IMR-90 (cell line): ENCODE data around the gene KLHL34. TPM values are rescaled to one million over a fixed set of nuclear protein-coding genes. Genes with fewer than 3 reads are reported as not detected.

Source experiments
- ATAC-seq: fragments of 200-7000 bp; cut with Tn5 transposase; 2 replicates; pipeline ENCODE4 v1.9.1; 2020; ENCODE audit warnings: low read depth, mild to moderate bottlenecking, moderate library complexity
- BruUV-seq: library from RNA; stranded (reverse); fragments of 400-500 nt; replicated peaks from 2 replicates; lab custom pipeline; 2021; lab: Mats Ljungman, UMichigan
- CTCF ChIA-PET: fragments of 300-600 bp; formaldehyde crosslinking; extraction: SDS; loops from one replicate; lab custom pipeline; 2021; ENCODE audit warnings: antibody characterized with exemption; lab: Yijun Ruan, JAX
- POLR2A ChIA-PET: fragments of 300-600 bp; sonication (Branson Sonifier 250); formaldehyde crosslinking; loops from one replicate; lab custom pipeline; 2022; ENCODE audit warnings: antibody characterized with exemption; ENCODE audit not compliant: unreplicated experiment; lab: Charles Lee
- DNase-seq: peaks from one replicate; pipeline ENCODE4 v3.0.0; 2013
- H2AFZ ChIP-seq: replicated peaks from 2 replicates; pipeline ENCODE3; 2013; ENCODE audit warnings: low read length, mild to moderate bottlenecking; ENCODE audit not compliant: poor library complexity
- H2AK5ac ChIP-seq: 2 replicates; pipeline ENCODE4 v1.6.1; 2013; ENCODE audit warnings: low read depth, low read length, inconsistent platforms
- H2AK9ac ChIP-seq: replicated peaks from 2 replicates; pipeline ENCODE3; 2013; ENCODE audit warnings: mild to moderate bottlenecking, low read depth, low read length, moderate library complexity; ENCODE audit not compliant: poor library complexity
- H2BK120ac ChIP-seq: 2 replicates; pipeline ENCODE4 v1.6.1; 2013; ENCODE audit warnings: low read depth, low read length, inconsistent platforms
- H2BK15ac ChIP-seq: 3 replicates; pipeline ENCODE4 v1.6.1; 2013; ENCODE audit warnings: low read depth, low read length, inconsistent platforms
- H2BK20ac ChIP-seq: 2 replicates; pipeline ENCODE4 v1.6.1; 2013; ENCODE audit warnings: low read depth, mild to moderate bottlenecking, inconsistent platforms, low read length, moderate library complexity
- H2BK5ac ChIP-seq: 2 replicates; pipeline ENCODE4 v1.6.1; 2013; ENCODE audit warnings: mild to moderate bottlenecking, low read depth, low read length, inconsistent platforms; ENCODE audit not compliant: poor library complexity, severe bottlenecking
- H3K14ac ChIP-seq: replicated peaks from 2 replicates; pipeline ENCODE4 v1.6.1; 2013; ENCODE audit warnings: low read depth, low read length, inconsistent platforms
- H3K18ac ChIP-seq: 2 replicates; pipeline ENCODE4 v1.6.1; 2013; ENCODE audit warnings: low read depth, low read length, control low read depth
- H3K23ac ChIP-seq: 2 replicates; pipeline ENCODE4 v1.6.1; 2013; ENCODE audit warnings: low read depth, low read length, inconsistent platforms
- H3K27ac ChIP-seq: 2 replicates; pipeline ENCODE4 v1.5.1; 2013; ENCODE audit warnings: mild to moderate bottlenecking, control low read depth, low read length; ENCODE audit not compliant: insufficient read depth
- H3K27me3 ChIP-seq: 2 replicates; pipeline ENCODE4 v1.6.1; 2013; ENCODE audit warnings: low read length; ENCODE audit not compliant: control insufficient read depth, insufficient read depth
- H3K36me3 ChIP-seq: 2 replicates; pipeline ENCODE4 v1.6.1; 2013; ENCODE audit warnings: low read length, mixed read lengths; ENCODE audit not compliant: control insufficient read depth, insufficient read depth
- H3K4ac ChIP-seq: 2 replicates; pipeline ENCODE4 v1.6.1; 2013; ENCODE audit warnings: low read depth, low read length, inconsistent platforms
- H3K4me1 ChIP-seq: 2 replicates; pipeline ENCODE4 v1.6.1; 2013; ENCODE audit warnings: low read length, mixed read lengths; ENCODE audit not compliant: control insufficient read depth, insufficient read depth
- H3K4me2 ChIP-seq: 2 replicates; pipeline ENCODE4 v1.6.1; 2013; ENCODE audit warnings: low read depth, mild to moderate bottlenecking, control low read depth, low read length, moderate library complexity
- H3K4me3 ChIP-seq: 2 replicates; pipeline ENCODE4 v1.5.1; 2013; ENCODE audit warnings: low read depth, mild to moderate bottlenecking, control low read depth, low read length, moderate library complexity; ENCODE audit not compliant: insufficient read depth
- H3K56ac ChIP-seq: 2 replicates; pipeline ENCODE4 v1.6.1; 2013; ENCODE audit warnings: low read length, inconsistent platforms; ENCODE audit not compliant: insufficient read depth; ENCODE audit errors: extremely low read depth
- H3K79me1 ChIP-seq, 2 experiments: 2 replicates each; pipeline ENCODE4 v1.6.1; 2013; ENCODE audit warnings: low read length in 2 of 2, inconsistent platforms in 1 of 2, low read depth in 1 of 2
- H3K9ac ChIP-seq: 2 replicates; pipeline ENCODE4 v1.6.1; 2013; ENCODE audit warnings: low read depth, low read length, control low read depth
- H3K9me1 ChIP-seq: 2 replicates; pipeline ENCODE4 v1.6.1; 2013; ENCODE audit warnings: low read length, inconsistent platforms; ENCODE audit not compliant: insufficient read depth
- H3K9me3 ChIP-seq: 2 replicates; pipeline ENCODE4 v1.6.1; 2013; ENCODE audit warnings: low read length; ENCODE audit not compliant: control insufficient read depth, insufficient read depth
- H4K20me1 ChIP-seq: 2 replicates; pipeline ENCODE4 v1.6.1; 2013; ENCODE audit warnings: low read length, inconsistent platforms; ENCODE audit not compliant: insufficient read depth
- H4K5ac ChIP-seq: 2 replicates; pipeline ENCODE4 v1.6.1; 2013; ENCODE audit warnings: mild to moderate bottlenecking, low read depth, low read length, control low read depth
- H4K8ac ChIP-seq, 2 experiments: 2 replicates each; pipeline ENCODE4 v1.6.1; 2013; ENCODE audit warnings: low read depth in 2 of 2, low read length in 2 of 2, control low read depth in 1 of 2, inconsistent platforms in 1 of 2
- H4K91ac ChIP-seq: 2 replicates; pipeline ENCODE4 v1.6.1; 2013; ENCODE audit warnings: low read depth, low read length, inconsistent platforms; ENCODE audit not compliant: insufficient read depth
- CEBPB ChIP-seq: IDR thresholded peaks from 2 replicates; pipeline ENCODE4 v1.6.1; 2012; ENCODE audit warnings: low read depth, low read length, improper control_type of control experiment
- WGBS, 2 experiments: methylation state at CpG; one replicate each; pipeline versions ENCODE4 v1.1.5 to v1.1.7; 2013; ENCODE audit warnings: missing lambda C conversion rate in 2 of 2; ENCODE audit not compliant: insufficient read length in 1 of 2; ENCODE audit errors: extremely low coverage in 2 of 2; 5-methylcytosine and 5-hydroxymethylcytosine counted together
- dilution Hi-C: fragments of 300-500 bp; cut with HindIII; formaldehyde crosslinking; loops from one replicate; pipeline ENCODE4 v1.14.3; 2018; ENCODE audit warnings: low sequenced_read_pairs; ENCODE audit not compliant: unreplicated experiment
- in situ Hi-C: fragments of 300-500 bp; cut with MboI; formaldehyde crosslinking; loops from 3 replicates; pipeline ENCODE4 v1.14.3; 2019; ENCODE audit warnings: low sequenced_read_pairs, inconsistent platforms, mixed read lengths
- intact Hi-C: fragments of 100-400 bp; cut with micrococcal nuclease; formaldehyde crosslinking; loops from 2 replicates; pipeline ENCODE4 v1.10.0; 2022
- polyA plus RNA-seq, 3 experiments: library from polyadenylated mRNA; depleted of rRNA; stranded (reverse); fragments of >200 nt; gene quantifications; 2 replicates each; pipeline ENCODE4 v1.2.3, GENCODE V29; 2012; ENCODE audit warnings: low replicate concordance in 1 of 3
- total RNA-seq: library from RNA; depleted of rRNA; stranded (reverse); fragments of >200 nt; gene quantifications from 2 replicates; pipeline ENCODE4 v1.2.3, GENCODE V29; 2012

Gene KLHL34
- total and polyA plus RNA-seq, 2 of the 4 experiments (the other 2 are of a cell fraction) = not detected

DNA sequence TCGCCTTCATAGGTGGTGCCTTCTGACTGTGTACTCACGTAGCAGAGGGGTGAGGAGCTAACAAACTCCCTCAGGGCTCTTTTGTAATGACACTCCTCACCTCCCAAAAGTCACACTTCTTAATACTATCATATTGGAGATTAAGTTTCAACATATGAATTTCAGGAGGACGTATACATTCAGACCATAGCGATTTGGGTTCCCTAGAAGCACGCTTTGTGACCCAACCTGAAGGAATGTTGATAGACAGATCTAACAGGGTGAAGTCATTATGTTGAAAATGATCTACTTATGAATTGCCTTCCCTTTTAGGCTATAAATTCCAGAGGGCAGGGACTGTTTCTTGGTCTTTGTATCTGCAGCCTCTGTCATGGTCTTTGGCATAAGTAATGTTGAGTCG is 3.2 kb upstream of the KLHL34 start:
- H3K4me2 ChIP-seq = no peak overlapping the region
- H4K91ac ChIP-seq = no peak overlapping the region
- no peak overlapping the region for H3K14ac ChIP-seq
- ATAC-seq = no peak
- H4K8ac ChIP-seq = no peak overlapping the region
- CTCF ChIA-PET = no interaction called here
- no peak overlapping the region for H3K9ac ChIP-seq
- H3K79me1 ChIP-seq = no peaks in the 10 kb centered on the region
- H3K4me1 ChIP-seq = no peaks in the 10 kb centered on the region
- H3K9me1 ChIP-seq = no peaks in the 10 kb centered on the region
- POLR2A ChIA-PET = no interaction called here
- no peaks in the 10 kb centered on the region for H3K36me3 ChIP-seq
- H4K20me1 ChIP-seq = no peaks in the 10 kb centered on the region
- H4K5ac ChIP-seq = no peak overlapping the region
- H2BK5ac ChIP-seq = no peak overlapping the region
- no peak overlapping the region for H2AK5ac ChIP-seq
- no peak for DNase-seq
- H3K27ac ChIP-seq = no peak overlapping the region
- no peak overlapping the region for H3K4me3 ChIP-seq
- no peak for TF ChIP-seq CEBPB
- no peak overlapping the region for H2AK9ac ChIP-seq
- no CpG with 5 or more reads among the region's 6 CpGs for WGBS, 2 experiments
- BruUV-seq = no TSS peak
- H2AFZ ChIP-seq = no peak overlapping the region
- dilution Hi-C loops = no loop called here
- in situ Hi-C loops = no loop called here
- H3K56ac ChIP-seq = no peak overlapping the region
- H3K4ac ChIP-seq = no peak overlapping the region
- no peak overlapping the region for H2BK15ac ChIP-seq
- intact Hi-C loops = no loop called here
- H3K9me3 ChIP-seq = peaks cover 9% of the 10 kb centered on the region; the same call in 1 of the 2 replicates
- peaks cover 1% of the 10 kb centered on the region; the same call in 1 of the 2 replicates for H3K27me3 ChIP-seq
- H2BK120ac ChIP-seq = no peak overlapping the region
- no peak overlapping the region for H2BK20ac ChIP-seq
- no peak overlapping the region for H3K23ac ChIP-seq
- no peak overlapping the region for H3K18ac ChIP-seq
